SU-DHL-6 (cell line): Measurements from ENCODE around the gene AQP1.

Experiments used
- CTCF ChIP-seq: fragments of 200-600 bp; sonication (generic); IDR thresholded peaks from one replicate; pipeline ENCODE4 v1.5.1; 2017; ENCODE audit warnings: antibody characterized with exemption, mild to moderate bottlenecking, low read length, moderate library complexity; ENCODE audit not compliant: insufficient read depth, poor library complexity, severe bottlenecking
- EZH2phosphoT487 ChIP-seq: fragments of 200-600 bp; sonication (generic), shearing (Covaris generic); conservative IDR thresholded peaks from 2 replicates; pipeline ENCODE4 v1.6.1; 2018; ENCODE audit warnings: mild to moderate bottlenecking, antibody characterized with exemption, low read length, moderate library complexity, mixed read lengths

- TF ChIP-seq CTCF, result no peak
- TF ChIP-seq EZH2phosphoT487, result no peak
Observed at GRCh38 chr7:30970074-30970473, 58.4 kb downstream of the AQP1 start.
